SK-N-SH (cell line): Measurements from ENCODE around the gene OBSCN. TPM values are rescaled to one million over a fixed set of nuclear protein-coding genes. Genes with fewer than 3 reads are reported as not detected.

Experiments
- CTCF ChIA-PET: fragments of 300-600, 350-600 bp; formaldehyde crosslinking; extraction: SDS; loops from one replicate; lab custom pipeline; 2021; lab: Yijun Ruan, JAX
- POLR2A ChIA-PET: fragments of 350-600 bp; sonication (Branson Sonifier 250); formaldehyde crosslinking; extraction: SDS; loops from one replicate; lab custom pipeline; 2020; ENCODE audit warnings: antibody characterized with exemption, inconsistent platforms; lab: Yijun Ruan, JAX
- DNase-seq: peaks from one replicate; pipeline ENCODE4 v3.0.0; 2012
- H2AFZ ChIP-seq: fragments of 200-600 bp; sonication (generic); 2 replicates; pipeline ENCODE4 v1.8.1; 2016; ENCODE audit warnings: antibody characterized with exemption, mild to moderate bottlenecking, low read depth
- H3F3A ChIP-seq: fragments of 200-600 bp; sonication (generic); replicated peaks from 2 replicates; pipeline ENCODE3; 2016; ENCODE audit warnings: antibody characterized with exemption, mild to moderate bottlenecking; ENCODE audit not compliant: insufficient read depth
- H3K27ac ChIP-seq, 2 experiments: fragments of 200-500 bp in 1 of 2; fragments of 200-600 bp in 1 of 2; sonication (Bioruptor generic) in 1 of 2; sonication (generic), shearing (Covaris generic) in 1 of 2; 2 replicates each; pipeline versions ENCODE4 v1.5.1 to v1.6.1; 2014 to 2016; ENCODE audit warnings: low read depth in 2 of 2, inconsistent platforms in 1 of 2, low read length in 1 of 2, mild to moderate bottlenecking in 1 of 2, mixed read lengths in 1 of 2
- H3K27me3 ChIP-seq: fragments of 200-600 bp; sonication (generic), shearing (Covaris generic); 2 replicates; pipeline ENCODE4 v1.6.1; 2016; ENCODE audit warnings: mixed run types; ENCODE audit not compliant: insufficient read depth
- H3K36me3 ChIP-seq, 2 experiments: fragments of 200-500 bp in 1 of 2; fragments of 200-600 bp in 1 of 2; sonication (Bioruptor generic) in 1 of 2; sonication (generic) in 1 of 2; replicated peaks in 1 of 2; 2 replicates each; pipeline versions ENCODE3 to v1.5.1; 2014 to 2016; ENCODE audit warnings: low read length in 1 of 2, mild to moderate bottlenecking in 1 of 2; ENCODE audit not compliant: insufficient read depth in 2 of 2, control insufficient read depth in 1 of 2
- H3K4me1 ChIP-seq, 2 experiments: fragments of 200-500 bp in 1 of 2; fragments of 200-600 bp in 1 of 2; sonication (Bioruptor generic) in 1 of 2; sonication (generic), shearing (Covaris generic) in 1 of 2; 2 replicates each; pipeline versions ENCODE4 v1.5.1 to v1.6.1; 2014 to 2016; ENCODE audit warnings: low read depth in 1 of 2, low read length in 1 of 2, mixed run types in 1 of 2; ENCODE audit not compliant: insufficient read depth in 2 of 2, control insufficient read depth in 1 of 2
- H3K4me2 ChIP-seq: fragments of 200-600 bp; sonication (generic), shearing (Covaris generic); 2 replicates; pipeline ENCODE4 v1.6.1; 2017; ENCODE audit warnings: mixed run types
- H3K4me3 ChIP-seq, 2 experiments: fragments of 200-500 bp in 1 of 2; fragments of 200-600 bp in 1 of 2; sonication (Bioruptor generic) in 1 of 2; sonication (generic), shearing (Covaris generic) in 1 of 2; 2 replicates each; pipeline versions ENCODE4 v1.5.1 to v1.8.1; 2014 to 2016; ENCODE audit warnings: low read depth in 2 of 2, inconsistent platforms in 1 of 2, low read length in 1 of 2, mild to moderate bottlenecking in 1 of 2, mixed read lengths in 1 of 2, moderate library complexity in 1 of 2
- H3K79me2 ChIP-seq: fragments of 200-600 bp; sonication (generic); 2 replicates; pipeline ENCODE4 v1.8.1; 2017; ENCODE audit warnings: mild to moderate bottlenecking; ENCODE audit not compliant: insufficient read depth
- H3K9ac ChIP-seq: fragments of 200-600 bp; sonication (generic); 2 replicates; pipeline ENCODE4 v1.6.1; 2017; ENCODE audit warnings: mixed run types
- H3K9me2 ChIP-seq: fragments of 200-600 bp; sonication (generic); 2 replicates; pipeline ENCODE4 v1.6.1; 2017; ENCODE audit warnings: mixed run types
- H3K9me3 ChIP-seq: fragments of 200-600 bp; sonication (generic); 2 replicates; pipeline ENCODE4 v1.6.1; 2017; ENCODE audit warnings: mixed run types, mild to moderate bottlenecking, moderate library complexity
- H4K20me1 ChIP-seq: fragments of 200-600 bp; sonication (generic); 2 replicates; pipeline ENCODE4 v1.6.1; 2017; ENCODE audit warnings: mild to moderate bottlenecking, mixed run types; ENCODE audit not compliant: insufficient read depth
- EZH2phosphoT487 ChIP-seq: fragments of 200-600 bp; sonication (generic); IDR thresholded peaks from 2 replicates; pipeline ENCODE4 v1.6.1; 2017; ENCODE audit warnings: low read depth, mixed run types, mild to moderate bottlenecking, antibody characterized with exemption, moderate library complexity, borderline replicate concordance
- FOXM1 ChIP-seq: IDR thresholded peaks from 2 replicates; pipeline ENCODE4 v1.4.0; 2012; ENCODE audit warnings: low read depth, mild to moderate bottlenecking
- GATA2 ChIP-seq: sonication (generic); formaldehyde crosslinking; IDR thresholded peaks from 2 replicates; pipeline ENCODE4 v1.5.0; 2020; ENCODE audit warnings: mild to moderate bottlenecking, missing genetic modification reagents
- JUND ChIP-seq: IDR thresholded peaks from 2 replicates; pipeline ENCODE4 v1.4.0; 2012
- NRF1 ChIP-seq: IDR thresholded peaks from 2 replicates; pipeline ENCODE4 v1.6.1; 2012; ENCODE audit warnings: low read depth, mild to moderate bottlenecking, low read length
- RAD21 ChIP-seq: IDR thresholded peaks from 2 replicates; pipeline ENCODE4 v1.6.1; 2012; ENCODE audit warnings: mild to moderate bottlenecking, low read length
- RCOR1 ChIP-seq: fragments of 150-350 bp; IDR thresholded peaks from 2 replicates; pipeline ENCODE4 v1.6.1; 2017; ENCODE audit warnings: antibody characterized with exemption, low read length
- RXRA ChIP-seq: IDR thresholded peaks from 2 replicates; pipeline ENCODE4 v1.4.0; 2012; ENCODE audit warnings: low read depth, mild to moderate bottlenecking, borderline replicate concordance
- SIN3A ChIP-seq: IDR thresholded peaks from 2 replicates; pipeline ENCODE4 v1.6.1; 2012; ENCODE audit warnings: low read depth, mild to moderate bottlenecking, low read length, moderate library complexity, borderline replicate concordance
- TAF1 ChIP-seq: IDR thresholded peaks from 2 replicates; pipeline ENCODE4 v1.6.1; 2012; ENCODE audit warnings: low read depth, mild to moderate bottlenecking, low read length, moderate library complexity, borderline replicate concordance
- TEAD4 ChIP-seq: IDR thresholded peaks from 2 replicates; pipeline ENCODE4 v1.4.0; 2012; ENCODE audit warnings: mild to moderate bottlenecking, borderline replicate concordance; ENCODE audit not compliant: insufficient read depth
- YY1 ChIP-seq: IDR thresholded peaks from 2 replicates; pipeline ENCODE4 v1.4.0; 2012; ENCODE audit warnings: low read depth, mild to moderate bottlenecking
- WGBS: methylation state at CpG from one replicate; pipeline ENCODE4 v1.1.6; 2017; ENCODE audit warnings: low lambda C conversion rate; 5-methylcytosine and 5-hydroxymethylcytosine counted together
- polyA plus RNA-seq, 3 experiments: library from polyadenylated mRNA; depleted of rRNA; stranded (reverse); fragments of >200 nt; gene quantifications; 2 replicates each; pipeline ENCODE4 v1.2.3, GENCODE V29; 2012
- TF ChIP-seq, protein P1 (sequence below): IDR thresholded peaks from 2 replicates; pipeline ENCODE4 v1.4.0; 2012; ENCODE audit warnings: low read depth, borderline replicate concordance
- TF ChIP-seq, protein P2 (sequence below): IDR thresholded peaks from 2 replicates; pipeline ENCODE4 v1.6.1; 2012; ENCODE audit warnings: mild to moderate bottlenecking, low read depth, low read length, moderate library complexity

Gene OBSCN
- polyA plus RNA-seq, 1 of the 3 experiments (the other 2 are of a cell fraction), result 4.0 TPM

DNA sequence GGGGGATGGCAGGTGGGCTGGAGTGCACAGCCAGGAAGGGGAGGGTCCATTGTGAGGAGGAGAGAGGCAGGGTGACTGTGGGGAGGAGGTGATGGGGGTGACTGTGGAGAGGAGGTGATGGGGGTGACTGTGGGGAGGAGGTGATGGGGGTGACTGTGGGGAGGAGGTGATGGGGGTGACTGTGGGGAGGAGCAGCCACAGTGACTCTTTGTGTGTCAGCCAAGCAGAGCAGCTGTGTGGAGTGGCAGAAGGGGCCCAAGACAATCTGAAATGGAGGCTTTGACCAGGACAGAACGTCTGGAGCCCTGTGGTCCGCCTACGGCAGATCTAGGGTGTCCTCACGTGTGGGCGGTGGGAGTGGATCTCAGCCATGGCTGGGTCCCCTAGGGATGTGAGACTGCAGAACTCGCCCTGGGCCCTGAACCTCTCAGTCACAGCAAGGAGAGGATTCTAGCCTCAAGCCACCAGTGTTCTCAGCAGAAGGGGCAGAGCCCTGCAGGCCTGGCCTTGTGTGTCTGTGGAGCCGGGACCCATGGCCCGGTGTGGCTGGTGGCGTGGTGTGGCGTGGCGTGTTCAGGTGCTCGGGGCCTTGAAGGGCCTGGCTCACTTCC is 81.5 kb downstream of the OBSCN start:
- POLR2A ChIA-PET, result no interaction called here
- H3F3A ChIP-seq, result no peaks in the 10 kb centered on the region

DNA sequence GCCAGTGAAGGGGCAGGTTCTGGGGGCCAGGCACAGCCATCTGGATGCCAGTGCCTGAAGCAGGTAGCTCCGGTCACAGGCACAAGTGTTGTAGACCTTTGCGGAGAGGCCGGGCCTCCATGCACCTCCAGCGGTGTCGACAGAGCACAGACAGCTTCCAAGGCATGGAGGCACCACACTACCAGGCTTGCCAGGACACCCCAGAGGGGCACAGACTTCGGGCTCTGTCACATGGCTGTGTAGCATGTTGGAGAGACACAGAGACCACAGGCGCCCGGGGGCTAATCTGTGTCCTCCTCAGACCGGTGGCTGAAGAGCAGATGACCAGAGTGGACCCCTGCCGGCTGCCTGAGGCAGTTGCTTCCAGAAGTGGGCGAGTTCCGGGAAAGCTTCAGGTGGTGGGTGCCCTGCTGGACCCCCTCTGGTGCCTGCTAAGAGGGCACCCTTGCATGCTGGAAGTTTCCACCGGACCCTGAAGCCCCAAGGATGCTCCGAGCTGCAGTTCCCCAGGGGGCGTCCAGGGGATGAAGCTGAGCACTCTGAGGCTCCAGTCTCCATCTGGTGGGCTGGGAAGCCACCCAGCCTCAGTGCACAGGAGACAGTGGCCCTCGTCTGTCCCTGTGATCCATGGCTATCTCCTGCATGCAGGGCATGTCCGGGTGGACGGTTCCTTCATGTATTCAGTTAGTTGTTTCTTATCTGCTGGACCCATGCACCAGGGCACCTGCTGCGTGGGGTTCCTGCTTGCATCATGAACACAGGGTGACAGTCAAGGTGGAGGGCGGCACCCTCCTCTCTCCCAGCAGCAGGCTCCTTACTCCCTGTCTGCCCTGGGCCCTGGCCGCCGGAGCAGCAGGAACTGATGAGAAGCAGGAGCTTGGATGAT is 82.4 kb downstream of the OBSCN start:
- POLR2A ChIA-PET, result interaction anchor here (0.7 kb wide), 1 partner anchor 27 kb away, joined by 3 read pairs; no protein-coding TSS in a partner anchor
- no peak for TF ChIP-seq EZH2phosphoT487
- H4K20me1 ChIP-seq, result no peaks in the 10 kb centered on the region
- no peaks in the 10 kb centered on the region for H3F3A ChIP-seq
- H3K27me3 ChIP-seq, result no peaks in the 10 kb centered on the region
- no peaks in the 10 kb centered on the region for H3K4me1 ChIP-seq
- H3K9me2 ChIP-seq, result no peaks in the 10 kb centered on the region
- no peaks in the 10 kb centered on the region for H3K36me3 ChIP-seq
- no peak overlapping the region for H3K4me3 ChIP-seq
- 73% methylated on average over 13 of the region's 22 CpGs for WGBS
- H2AFZ ChIP-seq, result no peak overlapping the region
- DNase-seq, result no peak
- no peak overlapping the region for H3K9ac ChIP-seq
- no peak overlapping the region for H3K27ac ChIP-seq
- CTCF ChIA-PET, result no interaction called here
- no peak overlapping the region for H3K4me2 ChIP-seq
- H3K9me3 ChIP-seq, result no peaks in the 10 kb centered on the region
- no peaks in the 10 kb centered on the region for H3K79me2 ChIP-seq

More for the DNA sequence above, 81.5 kb downstream of the OBSCN start:
- Histone ChIP-seq H3K27ac (no peak overlapping the region), H3K9me3 (no peaks in the 10 kb centered on the region), H3K27me3 (no peaks in the 10 kb centered on the region), H4K20me1 (no peaks in the 10 kb centered on the region), H3K79me2 (no peaks in the 10 kb centered on the region), H3K36me3 (no peaks in the 10 kb centered on the region), H3K9ac (no peak overlapping the region), H3K4me3 (no peak overlapping the region), H3K9me2 (no peaks in the 10 kb centered on the region), H3K4me1 (no peaks in the 10 kb centered on the region), H3K4me2 (no peak overlapping the region), H2AFZ (no peak overlapping the region)
- no peak for DNase-seq
- WGBS, result 80% methylated on average over 6 of the region's 12 CpGs
- TF ChIP-seq, protein P1, sequence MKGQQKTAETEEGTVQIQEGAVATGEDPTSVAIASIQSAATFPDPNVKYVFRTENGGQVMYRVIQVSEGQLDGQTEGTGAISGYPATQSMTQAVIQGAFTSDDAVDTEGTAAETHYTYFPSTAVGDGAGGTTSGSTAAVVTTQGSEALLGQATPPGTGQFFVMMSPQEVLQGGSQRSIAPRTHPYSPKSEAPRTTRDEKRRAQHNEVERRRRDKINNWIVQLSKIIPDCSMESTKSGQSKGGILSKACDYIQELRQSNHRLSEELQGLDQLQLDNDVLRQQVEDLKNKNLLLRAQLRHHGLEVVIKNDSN, result no peak
- TF ChIP-seq, protein P2, sequence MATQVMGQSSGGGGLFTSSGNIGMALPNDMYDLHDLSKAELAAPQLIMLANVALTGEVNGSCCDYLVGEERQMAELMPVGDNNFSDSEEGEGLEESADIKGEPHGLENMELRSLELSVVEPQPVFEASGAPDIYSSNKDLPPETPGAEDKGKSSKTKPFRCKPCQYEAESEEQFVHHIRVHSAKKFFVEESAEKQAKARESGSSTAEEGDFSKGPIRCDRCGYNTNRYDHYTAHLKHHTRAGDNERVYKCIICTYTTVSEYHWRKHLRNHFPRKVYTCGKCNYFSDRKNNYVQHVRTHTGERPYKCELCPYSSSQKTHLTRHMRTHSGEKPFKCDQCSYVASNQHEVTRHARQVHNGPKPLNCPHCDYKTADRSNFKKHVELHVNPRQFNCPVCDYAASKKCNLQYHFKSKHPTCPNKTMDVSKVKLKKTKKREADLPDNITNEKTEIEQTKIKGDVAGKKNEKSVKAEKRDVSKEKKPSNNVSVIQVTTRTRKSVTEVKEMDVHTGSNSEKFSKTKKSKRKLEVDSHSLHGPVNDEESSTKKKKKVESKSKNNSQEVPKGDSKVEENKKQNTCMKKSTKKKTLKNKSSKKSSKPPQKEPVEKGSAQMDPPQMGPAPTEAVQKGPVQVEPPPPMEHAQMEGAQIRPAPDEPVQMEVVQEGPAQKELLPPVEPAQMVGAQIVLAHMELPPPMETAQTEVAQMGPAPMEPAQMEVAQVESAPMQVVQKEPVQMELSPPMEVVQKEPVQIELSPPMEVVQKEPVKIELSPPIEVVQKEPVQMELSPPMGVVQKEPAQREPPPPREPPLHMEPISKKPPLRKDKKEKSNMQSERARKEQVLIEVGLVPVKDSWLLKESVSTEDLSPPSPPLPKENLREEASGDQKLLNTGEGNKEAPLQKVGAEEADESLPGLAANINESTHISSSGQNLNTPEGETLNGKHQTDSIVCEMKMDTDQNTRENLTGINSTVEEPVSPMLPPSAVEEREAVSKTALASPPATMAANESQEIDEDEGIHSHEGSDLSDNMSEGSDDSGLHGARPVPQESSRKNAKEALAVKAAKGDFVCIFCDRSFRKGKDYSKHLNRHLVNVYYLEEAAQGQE, result no peak
- TF ChIP-seq EZH2phosphoT487, result no peak
- TF ChIP-seq YY1, result no peak
- no peak for TF ChIP-seq TEAD4
- TF ChIP-seq GATA2, result no peak
- no peak for TF ChIP-seq JUND
- no peak for TF ChIP-seq RCOR1
- no peak for TF ChIP-seq SIN3A
- TF ChIP-seq RXRA, result no peak
- no peak for TF ChIP-seq NRF1
- TF ChIP-seq RAD21, result no peak
- TF ChIP-seq FOXM1, result no peak
- no peak for TF ChIP-seq TAF1
- CTCF ChIA-PET, result no interaction called here
